CD1c-positive myeloid dendritic cell (primary cell): ENCODE measurements around the gene GLG1.

Source experiments
- DNase-seq: peaks from one replicate; pipeline ENCODE4 v3.0.0-alpha.2; 2016; ENCODE audit errors: extremely low spot score

Gene GLG1

DNA sequence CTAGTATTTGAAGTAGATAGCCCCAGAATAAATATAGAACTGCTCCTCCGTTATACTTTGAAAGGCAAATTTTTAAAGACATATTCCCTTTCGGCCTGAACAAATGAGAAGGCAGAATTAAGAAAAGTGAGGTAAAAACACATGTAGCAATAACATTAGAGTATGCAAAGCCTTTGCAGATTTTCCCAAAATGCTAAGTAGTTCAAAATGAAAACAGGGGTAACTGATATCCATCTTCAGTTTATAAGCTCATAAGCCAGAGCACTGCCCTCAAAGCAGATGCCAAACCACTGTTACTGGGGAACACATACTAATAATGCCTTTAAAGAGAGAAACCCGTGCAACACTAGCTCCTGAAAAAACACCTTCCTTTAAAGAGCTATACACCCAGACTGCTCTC lies 134.4 kb downstream of the GLG1 start:
- no peak for DNase-seq

DNA sequence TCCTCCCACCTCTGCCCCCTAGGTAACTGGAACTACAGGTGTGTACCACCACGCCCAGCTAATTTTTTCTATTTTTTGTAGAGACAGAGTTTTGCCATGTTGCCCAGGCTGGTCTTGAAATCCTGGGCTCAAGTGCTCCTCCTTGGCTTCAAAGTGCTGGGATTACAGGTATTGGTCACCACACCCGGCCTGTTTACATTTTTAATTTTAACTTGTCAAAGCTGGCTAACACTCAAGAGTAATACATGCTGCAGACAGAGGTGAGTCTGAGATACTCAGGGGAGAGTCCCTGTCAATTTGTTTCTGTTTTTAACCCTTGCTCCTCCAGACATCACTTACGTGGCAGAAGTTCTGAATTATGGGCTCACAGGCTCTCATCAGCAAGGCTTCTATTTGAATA lies 134.9 kb downstream of the GLG1 start:
- no peak for DNase-seq

DNA sequence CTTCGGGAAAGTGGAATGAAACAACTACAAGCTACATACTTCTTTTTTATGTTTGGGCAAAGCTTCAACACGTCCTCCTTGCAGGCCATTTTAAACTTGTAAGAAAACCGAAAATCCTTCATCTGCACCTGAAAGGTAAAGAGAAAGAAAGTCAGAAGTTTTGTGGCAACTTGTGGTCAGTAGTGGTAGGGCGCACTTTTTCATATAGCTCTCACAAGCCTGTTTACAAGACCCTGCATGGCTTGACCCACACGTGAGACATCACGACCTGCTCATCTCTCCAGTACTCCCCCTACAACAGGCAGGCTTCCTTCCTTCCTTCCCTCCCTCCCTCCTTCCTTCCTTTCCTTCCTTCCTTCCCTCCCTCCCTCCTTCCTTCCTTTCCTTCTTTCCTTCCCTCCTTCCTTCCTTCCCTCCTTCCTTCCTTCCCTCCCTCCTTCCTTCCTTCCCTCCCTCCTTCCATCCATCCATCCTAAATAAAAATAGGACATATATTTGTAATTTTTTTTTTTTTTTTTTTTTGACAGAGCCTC lies 136.9 kb downstream of the GLG1 start:
- DNase-seq, result no peak

DNA sequence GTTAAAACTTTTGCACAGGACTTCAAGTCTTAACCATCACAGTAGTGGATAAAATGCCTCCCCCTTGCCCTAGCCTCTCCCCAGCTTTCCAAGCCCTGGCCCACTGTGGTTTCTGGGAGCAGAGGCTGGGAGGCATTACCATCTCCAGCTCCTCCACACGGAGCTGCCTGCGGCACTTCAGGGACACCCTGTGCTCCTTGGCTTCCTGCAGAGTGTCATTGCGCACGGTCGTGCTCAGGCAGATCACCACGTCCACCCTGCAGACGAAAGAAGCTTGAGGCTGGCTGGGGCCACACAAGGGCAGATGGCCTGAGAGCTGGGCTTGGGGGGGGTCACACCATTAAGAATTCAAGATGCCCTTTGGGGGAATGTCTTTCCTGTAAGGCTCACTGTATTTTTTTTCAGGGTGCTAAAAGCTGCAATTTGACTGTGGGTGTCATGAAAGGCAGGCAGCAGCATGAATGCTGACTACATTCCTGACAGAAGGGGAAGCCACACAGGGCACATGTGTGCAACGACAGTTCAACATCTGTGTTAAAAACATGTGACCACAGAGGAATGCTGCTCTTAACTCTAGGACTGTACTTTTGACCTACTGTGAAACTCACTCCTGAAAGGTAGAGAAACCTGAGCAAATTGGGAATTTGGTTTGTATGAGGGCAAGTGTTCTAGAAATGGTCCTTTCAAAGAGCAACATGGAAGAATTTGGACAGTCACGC lies 137.9 kb downstream of the GLG1 start:
- no peak for DNase-seq

DNA sequence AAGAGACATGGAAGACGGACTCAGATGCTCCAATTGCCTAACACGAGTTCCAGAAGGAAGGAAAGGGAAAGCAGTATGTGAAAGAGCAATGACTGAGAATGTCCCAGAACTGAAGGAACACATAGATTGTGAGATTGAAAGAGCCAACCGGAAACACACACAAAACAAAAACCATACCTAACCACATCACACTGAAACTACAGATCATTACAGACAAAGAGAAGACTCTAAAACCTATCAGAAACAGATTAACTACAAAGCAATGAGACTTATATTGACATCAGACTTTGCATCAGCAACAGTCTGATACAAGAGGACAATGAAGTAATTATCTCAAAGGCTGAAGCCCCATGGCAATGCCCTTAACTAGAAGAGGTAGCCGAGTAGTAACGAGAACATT lies 140.0 kb downstream of the GLG1 start:
- DNase-seq, result no peak

DNA sequence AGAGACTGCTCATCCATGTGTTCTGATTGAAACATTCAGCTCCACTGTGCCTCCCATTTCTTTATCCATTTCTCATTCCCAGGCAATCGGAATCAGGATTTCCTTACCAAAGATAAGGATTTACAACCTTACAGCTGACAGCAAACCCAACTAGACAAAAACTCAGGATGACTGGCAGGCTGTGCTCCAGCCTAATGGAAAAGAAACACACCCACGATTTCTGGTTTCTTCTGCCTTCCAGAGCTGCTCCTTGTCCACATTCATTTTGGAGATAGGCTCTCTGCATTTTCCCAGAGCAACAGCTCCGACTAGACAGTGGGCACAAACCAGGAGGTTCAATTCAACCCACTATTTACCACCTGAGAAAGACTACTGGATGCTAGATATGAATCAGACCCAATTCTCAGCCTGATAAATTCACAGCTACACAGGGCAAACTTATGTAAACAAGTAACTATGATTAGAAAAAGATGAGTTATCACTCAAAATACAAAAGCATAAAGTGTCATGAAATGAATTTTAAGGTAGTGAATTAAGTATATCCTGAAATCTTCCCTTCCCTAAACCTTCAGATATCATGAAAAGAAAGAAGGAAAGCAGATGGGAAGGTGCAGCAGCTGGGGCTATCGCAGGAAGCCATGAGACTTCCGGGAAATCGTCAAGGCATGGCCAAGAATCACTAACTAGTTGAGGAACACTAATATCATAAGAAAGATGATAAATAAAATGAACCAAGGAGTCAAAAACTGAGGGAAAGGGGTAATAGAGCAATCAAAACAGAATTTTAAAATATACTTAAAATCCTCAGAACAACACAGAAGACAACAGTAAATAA lies 140.8 kb downstream of the GLG1 start:
- DNase-seq, result no peak

DNA sequence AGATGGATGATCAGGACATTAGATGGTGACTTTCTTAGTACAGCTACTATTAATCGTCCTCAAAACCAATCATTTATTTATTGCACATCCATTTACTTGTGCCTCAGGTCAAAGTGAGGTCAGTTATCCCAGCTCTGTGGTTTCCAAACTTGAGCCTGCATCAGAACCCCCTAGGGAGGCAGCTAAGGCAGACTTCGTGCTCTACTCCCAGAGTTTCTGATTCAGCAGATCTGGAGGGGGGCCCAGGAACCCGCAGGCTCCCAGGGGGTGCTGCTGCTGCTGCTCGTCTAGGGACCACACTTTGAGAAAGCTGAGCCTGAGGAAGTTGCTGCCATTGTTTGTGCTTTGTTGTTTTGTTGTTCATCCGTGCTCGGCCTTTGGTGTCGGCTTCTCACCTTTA lies 141.6 kb downstream of the GLG1 start:
- DNase-seq, result no peak

DNA sequence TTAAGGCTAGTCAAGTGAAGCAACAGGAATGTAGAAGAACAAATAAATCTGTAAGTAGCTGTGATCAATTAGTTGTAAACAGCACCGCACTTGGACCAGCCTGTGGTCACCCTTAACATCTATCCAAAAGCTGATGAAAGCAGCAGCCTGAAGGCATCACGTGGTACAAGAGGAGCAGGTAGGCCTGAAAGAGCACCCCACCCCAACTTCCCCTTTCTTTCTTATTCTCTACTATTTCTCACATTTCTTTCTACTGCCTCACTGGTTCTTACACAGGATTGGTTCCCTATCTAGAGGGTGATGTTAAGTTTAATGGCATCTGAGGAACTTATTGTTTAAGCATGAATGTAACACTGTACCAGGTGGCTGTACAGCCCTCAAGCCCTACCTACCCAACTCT lies 143.0 kb downstream of the GLG1 start:
- DNase-seq, result no peak

DNA sequence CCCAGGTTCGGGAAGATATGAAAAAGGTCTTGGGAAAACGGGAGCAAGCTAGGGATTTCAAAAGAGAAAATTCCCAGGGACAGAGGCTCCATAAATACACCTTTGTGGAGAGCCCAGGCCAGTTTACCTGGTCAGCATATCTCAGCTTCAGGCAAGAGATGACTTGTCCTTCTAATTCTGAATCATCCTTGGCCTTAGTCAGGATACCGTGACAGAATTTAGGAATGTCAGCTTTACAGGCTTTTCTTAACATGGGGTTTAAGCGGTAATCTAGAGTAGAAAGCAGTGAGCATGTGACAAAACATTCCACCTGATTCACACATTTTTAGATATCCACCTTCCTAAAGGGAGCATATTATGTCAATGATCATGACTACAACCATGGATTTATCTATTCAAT lies 144.6 kb downstream of the GLG1 start:
- no peak for DNase-seq

DNA sequence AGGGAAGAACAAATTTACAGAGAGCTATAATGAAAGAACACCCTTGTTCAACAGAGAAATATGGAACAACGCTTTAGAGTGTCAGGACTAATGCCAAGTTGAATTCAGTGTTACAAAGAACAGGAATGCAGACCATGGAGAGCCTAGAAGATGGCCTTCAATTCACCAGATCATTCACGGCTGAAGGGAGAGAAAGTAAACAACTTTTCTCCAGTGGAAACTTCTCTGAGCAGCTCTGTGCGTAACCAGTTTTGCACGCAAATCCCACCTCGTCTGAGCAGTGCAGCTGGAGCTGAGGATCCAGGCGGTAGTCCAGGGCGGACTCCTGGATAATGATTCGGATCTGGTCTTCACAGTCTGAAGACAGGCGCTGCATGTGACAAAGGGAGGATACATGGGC lies 145.1 kb downstream of the GLG1 start:
- DNase-seq, result no peak

DNA sequence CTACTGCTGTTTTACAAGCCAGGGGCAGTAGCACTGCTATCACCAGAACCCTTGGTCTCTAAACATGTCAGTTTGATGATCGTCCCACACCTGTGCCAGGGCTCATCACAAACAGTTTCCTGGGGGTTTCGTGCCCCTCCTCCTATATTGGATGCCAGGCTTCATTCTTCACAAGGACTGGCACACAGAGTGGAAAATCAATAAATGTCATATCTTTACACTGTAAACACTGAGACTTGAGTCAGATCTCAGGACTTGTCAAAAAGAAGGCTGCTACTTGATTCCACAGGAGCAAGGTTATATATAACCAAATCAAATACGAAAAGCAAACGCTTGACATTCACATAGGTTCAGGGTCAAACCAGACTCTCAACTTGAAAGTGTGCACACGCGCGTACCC lies 146.4 kb downstream of the GLG1 start:
- no peak for DNase-seq

DNA sequence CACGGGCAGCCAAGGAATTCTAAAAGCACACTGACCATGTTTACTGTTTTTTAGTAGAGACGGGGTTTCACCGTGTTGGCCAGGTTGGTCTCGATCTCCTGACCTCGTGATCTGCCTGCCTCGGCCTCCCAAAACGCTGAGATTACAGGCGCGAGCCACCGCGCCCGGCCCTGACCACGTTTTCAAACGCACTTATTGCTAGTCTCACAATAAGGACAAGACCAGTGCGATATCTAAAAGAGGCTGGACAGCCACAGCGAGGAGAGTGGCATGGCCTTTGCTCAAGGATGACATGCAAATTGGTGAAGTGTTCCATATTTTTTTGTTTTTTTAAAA lies 150.7 kb downstream of the GLG1 start:
- no peak for DNase-seq

DNA sequence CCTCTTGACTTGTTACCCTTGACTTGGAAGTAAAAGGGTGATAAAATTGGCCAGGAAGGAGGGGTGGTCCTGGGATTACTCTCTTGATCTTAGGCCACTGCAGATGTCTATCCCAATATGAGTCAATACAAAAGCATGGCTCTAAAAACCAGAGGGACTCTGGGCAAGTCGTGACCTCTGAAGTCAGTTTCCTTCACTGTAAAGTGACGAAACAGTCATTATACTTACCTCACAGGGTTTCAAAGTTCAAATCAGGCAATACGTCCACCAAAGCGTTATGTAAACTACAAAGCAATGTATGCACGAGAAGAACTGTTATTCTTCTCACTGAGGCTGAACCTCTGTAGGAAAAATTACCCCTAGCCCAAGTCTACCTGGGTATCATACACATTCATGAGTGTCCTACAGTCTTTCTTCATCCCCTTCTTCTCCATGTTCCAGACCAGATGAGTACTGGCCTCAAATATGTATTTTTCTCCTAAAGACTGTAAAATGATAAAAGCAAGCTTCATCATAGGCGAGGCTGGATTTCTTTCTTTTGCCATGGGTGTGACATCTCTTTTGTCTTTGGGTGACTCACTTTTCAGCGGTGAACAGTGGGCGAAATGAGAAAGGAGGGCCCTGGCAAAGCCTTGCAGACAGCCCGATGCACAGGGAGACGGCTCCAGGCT lies 151.2 kb downstream of the GLG1 start:
- DNase-seq, result no peak

DNA sequence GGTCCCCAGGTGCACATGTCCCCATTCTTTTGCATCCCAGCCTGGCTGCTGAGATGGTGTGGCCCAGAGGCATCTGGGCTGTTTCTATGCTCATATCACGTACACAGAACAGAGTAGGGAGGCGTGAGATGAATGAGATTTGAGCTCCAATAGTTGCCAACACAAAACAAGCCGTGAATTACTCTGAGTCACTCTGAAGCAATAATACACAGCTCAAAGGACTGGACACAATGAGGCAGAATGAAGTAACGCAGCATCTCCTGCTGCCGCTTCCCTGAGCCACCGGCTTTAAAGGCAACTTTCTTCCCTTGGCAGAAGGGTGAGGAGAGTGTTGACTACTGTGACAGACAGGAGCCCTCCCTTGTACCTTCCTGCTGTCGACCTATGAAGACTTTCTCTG lies 151.7 kb downstream of the GLG1 start:
- no peak for DNase-seq

DNA sequence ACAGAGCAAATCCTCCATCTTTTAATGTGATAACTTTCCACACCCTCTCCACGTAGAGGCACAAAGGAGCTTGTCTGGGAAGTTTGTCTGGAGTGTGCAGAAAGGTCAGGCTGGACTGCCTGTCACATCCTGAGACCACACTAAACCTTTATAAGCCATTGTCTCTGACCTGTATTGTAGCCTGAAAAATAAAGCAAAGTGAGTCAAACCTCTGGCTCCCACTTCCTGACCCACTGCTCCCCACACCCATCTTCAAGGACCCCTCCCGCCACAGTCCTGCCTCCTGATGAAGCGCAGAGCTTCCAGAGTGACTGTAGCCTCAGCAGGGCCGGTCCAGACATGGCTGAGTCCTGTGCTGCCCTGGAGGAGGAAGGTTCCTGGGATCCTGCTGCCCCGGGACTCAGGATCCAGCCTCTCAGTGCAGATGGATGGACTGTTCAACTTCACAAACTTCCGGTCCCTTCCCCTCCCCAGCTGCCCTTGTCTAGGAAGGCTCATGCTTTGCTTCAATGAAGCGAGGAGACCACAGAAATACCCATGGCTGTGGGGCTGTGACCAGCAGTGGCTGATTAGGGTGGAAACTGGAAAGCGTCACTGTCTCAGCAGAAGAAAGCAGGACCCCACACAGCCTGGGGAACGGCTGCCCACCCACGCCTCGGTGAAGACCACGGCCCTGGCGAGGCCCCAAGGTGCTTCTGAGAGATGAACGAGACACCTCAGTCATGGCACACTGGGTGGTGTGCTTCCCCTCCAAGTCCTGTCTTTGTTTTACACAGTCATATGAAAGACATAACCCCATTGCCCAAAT lies 154.8 kb downstream of the GLG1 start:
- no peak for DNase-seq

DNA sequence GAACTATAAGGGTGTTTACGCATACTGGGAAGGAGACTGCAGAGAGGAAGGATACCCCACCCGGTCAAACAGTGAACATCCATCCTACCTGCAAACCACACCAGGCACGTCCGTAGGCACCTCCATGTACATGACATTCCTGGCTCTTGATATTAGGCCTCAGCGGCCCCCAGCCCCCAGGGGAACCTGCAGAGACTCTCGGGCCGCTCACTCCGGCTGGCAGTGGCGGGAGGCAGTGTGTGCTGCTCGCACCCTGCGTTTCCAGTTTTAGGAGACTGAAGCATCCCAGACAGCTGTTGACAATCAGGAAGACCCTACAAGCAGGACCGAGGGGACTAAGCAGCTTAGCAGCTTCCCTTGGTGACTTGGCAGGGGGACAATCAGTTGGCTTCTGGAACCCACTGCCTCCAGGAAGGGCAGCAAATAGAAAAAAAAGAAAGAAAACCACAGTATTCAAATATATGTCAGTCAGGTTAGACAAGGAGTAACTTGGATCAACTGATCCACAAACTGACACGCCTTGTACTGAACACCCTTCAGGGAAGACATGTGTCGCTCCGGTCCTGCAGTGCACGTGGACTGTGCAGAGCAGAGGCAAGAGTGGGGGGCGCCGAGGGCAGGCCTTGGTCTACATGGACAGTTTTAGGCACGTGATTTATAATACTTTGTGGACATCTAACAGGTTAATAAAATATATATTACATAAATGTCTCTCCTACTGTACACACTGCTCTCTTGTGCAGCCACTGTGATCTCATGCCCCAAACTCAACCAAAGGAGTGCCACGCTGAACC lies 155.8 kb downstream of the GLG1 start:
- DNase-seq, result no peak

DNA sequence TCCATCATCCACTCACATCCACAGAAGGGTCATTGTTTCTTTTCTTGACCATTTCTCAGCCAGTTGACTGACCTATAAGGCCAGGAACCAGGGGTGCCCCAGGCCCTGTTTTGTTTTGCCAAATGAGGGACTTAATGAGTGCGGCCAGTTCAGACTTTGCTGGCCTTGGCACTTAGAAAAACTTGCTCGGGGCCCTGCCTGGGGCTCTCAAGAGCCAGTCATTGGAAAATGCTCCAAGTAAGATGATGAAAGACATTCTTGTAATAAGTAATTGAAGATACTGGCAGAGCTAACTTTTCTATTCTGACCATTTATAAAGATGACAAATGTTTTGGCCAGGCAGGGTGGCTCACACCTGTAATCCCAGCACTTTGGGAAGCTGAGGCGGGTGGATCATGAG lies 156.7 kb downstream of the GLG1 start:
- no peak for DNase-seq

DNA sequence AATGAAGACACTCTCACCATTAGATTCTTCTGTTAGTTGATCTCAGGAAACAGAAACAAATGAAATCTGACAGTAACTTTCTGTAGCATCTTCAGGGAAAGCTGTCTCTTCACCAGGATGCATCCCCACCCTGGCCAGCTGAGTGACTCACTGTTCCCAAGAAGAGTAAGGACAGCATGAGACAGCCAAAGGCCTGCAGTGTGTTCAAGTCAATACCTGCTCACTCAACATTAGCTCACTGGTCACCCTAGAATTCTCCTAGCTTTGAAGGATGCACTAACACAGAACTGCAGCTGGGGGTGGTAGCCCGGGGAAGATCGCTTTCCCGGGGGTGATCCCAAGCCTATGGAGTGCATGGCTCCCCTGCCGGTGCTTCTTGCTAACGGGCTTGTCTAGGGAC lies 157.4 kb downstream of the GLG1 start:
- peak; percentile 15 for DNase-seq

DNA sequence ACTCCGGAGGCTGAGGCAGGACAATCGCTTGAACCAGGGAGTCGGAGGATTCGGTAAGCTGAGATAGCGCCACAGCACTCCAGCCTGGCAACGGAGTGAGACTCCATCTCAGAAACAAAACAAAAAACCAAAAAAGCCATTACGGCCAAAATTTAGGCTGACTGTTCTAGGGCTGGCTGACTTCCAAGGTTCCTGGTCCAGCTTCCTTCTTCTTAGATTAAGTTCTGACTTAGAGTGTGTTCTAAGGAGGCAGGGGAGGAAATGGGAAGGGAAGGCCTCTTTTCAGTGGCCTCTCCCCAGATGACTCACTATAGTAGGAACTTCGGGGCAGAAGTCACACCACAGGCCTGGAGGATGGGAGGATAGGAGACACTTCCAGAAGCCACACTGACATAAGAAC lies 157.9 kb downstream of the GLG1 start:
- DNase-seq, result peak; percentile 87

DNA sequence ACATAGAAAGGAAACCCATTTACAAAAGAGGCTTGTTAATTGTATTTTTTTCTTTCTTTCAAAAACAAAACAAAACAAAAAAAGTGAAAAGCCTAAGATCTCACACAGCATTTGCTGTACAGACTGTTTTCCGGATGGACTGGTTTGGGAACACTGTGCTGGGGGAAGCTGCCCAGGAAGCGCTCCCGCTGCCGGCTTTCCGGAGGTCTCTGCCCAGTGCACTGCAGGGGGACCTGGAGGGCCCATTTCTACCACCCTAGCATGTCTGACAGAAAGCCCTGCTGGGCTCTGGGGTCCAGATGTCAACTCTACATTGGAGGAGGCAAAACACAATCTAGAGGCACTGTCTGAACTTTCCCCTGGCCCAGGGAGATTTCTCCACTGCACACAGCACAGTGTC lies 159.3 kb downstream of the GLG1 start:
- DNase-seq, result no peak

DNA sequence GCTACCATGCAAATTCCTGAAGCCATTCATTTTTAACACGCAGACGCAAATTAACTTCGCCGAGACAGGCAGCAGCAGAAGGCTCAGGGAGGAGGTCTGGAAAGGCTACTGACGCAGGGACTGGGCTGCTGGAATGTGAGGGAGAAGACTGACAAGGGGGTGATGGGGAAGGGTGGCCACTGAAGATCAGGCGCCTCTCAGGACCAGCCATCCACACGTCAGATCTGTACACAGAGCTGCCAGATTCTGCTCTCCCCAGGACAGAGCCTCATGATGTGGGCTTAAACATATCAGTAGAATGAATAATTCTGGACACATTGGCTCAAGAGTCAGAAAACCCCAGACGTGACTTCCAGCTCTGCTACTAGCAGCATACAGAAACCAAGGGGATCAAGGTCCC lies 160.0 kb downstream of the GLG1 start:
- DNase-seq, result no peak
